HEK293T (cell line): ENCODE results near the gene BRIP1.

Experiments used
- ARNT ChIP-seq: fragments of 450-650 bp; IDR thresholded peaks from 2 replicates; pipeline ENCODE4 v1.6.1; 2017; ENCODE audit warnings: mild to moderate bottlenecking
- BHLHE40 ChIP-seq: fragments of 450-650 bp; IDR thresholded peaks from 2 replicates; pipeline ENCODE4 v1.6.1; 2016; ENCODE audit warnings: mild to moderate bottlenecking, moderate library complexity, borderline replicate concordance
- ELF4 ChIP-seq: fragments of 450-650 bp; IDR thresholded peaks from 2 replicates; pipeline ENCODE4 v1.6.1; 2017; ENCODE audit warnings: antibody characterized with exemption
- FOXA1 ChIP-seq: fragments of 450-650 bp; IDR thresholded peaks from 2 replicates; pipeline ENCODE4 v1.6.1; 2016; ENCODE audit warnings: mild to moderate bottlenecking
- FOXK2 ChIP-seq: fragments of 450-650 bp; IDR thresholded peaks from 2 replicates; pipeline ENCODE4 v1.6.1; 2016; ENCODE audit warnings: mild to moderate bottlenecking
- FOXM1 ChIP-seq: fragments of 450-650 bp; IDR thresholded peaks from 2 replicates; pipeline ENCODE4 v1.6.1; 2017; ENCODE audit warnings: mild to moderate bottlenecking, borderline replicate concordance
- HDGF ChIP-seq: fragments of 450-650 bp; IDR thresholded peaks from 2 replicates; pipeline ENCODE4 v1.6.1; 2017; ENCODE audit warnings: antibody characterized with exemption, borderline replicate concordance
- PKNOX1 ChIP-seq: fragments of 450-650 bp; IDR thresholded peaks from 2 replicates; pipeline ENCODE4 v1.6.1; 2016
- SP1 ChIP-seq: fragments of 450-650 bp; IDR thresholded peaks from 2 replicates; pipeline ENCODE4 v1.6.1; 2017
- SUZ12 ChIP-seq: fragments of 450-650 bp; IDR thresholded peaks from 2 replicates; pipeline ENCODE4 v1.6.1; 2016; ENCODE audit warnings: mild to moderate bottlenecking
- ZNF384 ChIP-seq: fragments of 450-650 bp; IDR thresholded peaks from 2 replicates; pipeline ENCODE4 v1.6.1; 2016

GRCh38 chr17:61683466-61683865 is 179.9 kb downstream of the BRIP1 start:
- TF ChIP-seq PKNOX1 (no peak), FOXA1 (no peak), FOXK2 (no peak), HDGF (no peak), FOXM1 (no peak), ARNT (no peak), ELF4 (no peak), SP1 (no peak), SUZ12 (no peak), BHLHE40 (no peak), ZNF384 (no peak)
